ENCODE measurements around the gene USP34.

DNA sequence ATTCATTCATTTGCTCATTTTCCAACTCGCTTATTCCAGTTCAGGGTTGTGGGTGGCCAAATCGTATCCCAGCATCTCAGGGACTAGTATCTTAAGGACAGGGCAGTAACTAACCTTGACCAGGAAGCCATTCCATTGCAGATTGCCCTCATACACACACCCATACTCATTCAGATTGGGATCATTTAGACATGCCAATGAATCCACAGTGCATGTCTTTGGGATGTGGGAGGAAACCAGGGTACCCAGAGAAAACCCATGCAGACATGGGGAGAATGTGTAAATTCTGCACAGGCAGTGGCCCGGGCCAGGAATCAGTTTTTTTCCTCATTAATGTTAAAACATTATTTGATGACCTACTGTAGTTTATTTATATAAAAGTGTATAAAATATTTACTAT is 150.7 kb downstream of the USP34 start:
- no peak for TF ChIP-seq CTCF (IDR thresholded peaks at IDR 0.05; ENCODE audit: insufficient read depth, low read length, poor library complexity, severe bottlenecking)
- no peak for TF ChIP-seq EZH2phosphoT487 (conservative IDR thresholded peaks at IDR 0.05; ENCODE audit: low read length)

All from SU-DHL-6 (cell line).